Astrocyte of the cerebellum (primary cell): ENCODE data around the gene GNA14.
"Not testable (repeated sequence)": the region's sequence is repeated elsewhere in the genome, so short reads cannot be mapped to it uniquely, and the experiment has no call there.

Experiments used
- DNase-seq: peaks from one replicate; pipeline ENCODE4 v3.0.0-alpha.2; 2011; ENCODE audit warnings: low read depth
- H3K4me3 ChIP-seq: 2 replicates; pipeline ENCODE4 v1.5.1; 2011; ENCODE audit warnings: mild to moderate bottlenecking, low read depth, low read length, moderate library complexity
- CTCF ChIP-seq: IDR thresholded peaks from 2 replicates; pipeline ENCODE4 v1.5.1; 2012; ENCODE audit warnings: low read length, low read depth, moderate library complexity, mild to moderate bottlenecking; ENCODE audit errors: missing control alignments
- in situ Hi-C: cut with HindIII; loops from 2 replicates; pipeline ENCODE4 v1.10.0; 2017; ENCODE audit warnings: low sequenced_read_pairs

Gene GNA14

GRCh38 chr9:77418226-77418625, 229.9 kb downstream of the GNA14 start:
- no peak for DNase-seq
- in situ Hi-C loops: no loop called here
- H3K4me3 ChIP-seq: no peak overlapping the region
- no peak for TF ChIP-seq CTCF

GRCh38 chr9:77417566-77417965, 230.6 kb downstream of the GNA14 start:
- H3K4me3 ChIP-seq: no peak overlapping the region
- TF ChIP-seq CTCF: no peak
- in situ Hi-C loops: no loop called here
- DNase-seq: no peak

- in situ Hi-C loops: not testable (repeated sequence)
These were observed 239.6 kb downstream of the GNA14 start for GRCh38 chr9:77408521-77408920.

GRCh38 chr9:77403239-77403638, 244.9 kb downstream of the GNA14 start:
- DNase-seq: no peak
- in situ Hi-C loops: no loop called here
- TF ChIP-seq CTCF: no peak
- no peak overlapping the region for H3K4me3 ChIP-seq

More at GRCh38 chr9:77408521-77408920, 239.6 kb downstream of the GNA14 start:
- not testable (repeated sequence) for DNase-seq, H3K4me3 ChIP-seq

- TF ChIP-seq CTCF: no peak
- no peak for DNase-seq
- in situ Hi-C loops: no loop called here
- H3K4me3 ChIP-seq: no peak overlapping the region
These were observed 245.8 kb downstream of the GNA14 start for GRCh38 chr9:77402286-77402685.

- no peak for TF ChIP-seq CTCF
- in situ Hi-C loops: no loop called here
These were observed 248.2 kb downstream of the GNA14 start for GRCh38 chr9:77399964-77400363.

GRCh38 chr9:77398581-77398980, 249.5 kb downstream of the GNA14 start:
- in situ Hi-C loops, H3K4me3 ChIP-seq, DNase-seq: not testable (repeated sequence)

More at GRCh38 chr9:77399964-77400363, 248.2 kb downstream of the GNA14 start:
- no peak overlapping the region for H3K4me3 ChIP-seq
- no peak for DNase-seq

GRCh38 chr9:77392328-77392727, 255.8 kb downstream of the GNA14 start:
- TF ChIP-seq CTCF: no peak
- in situ Hi-C loops: no loop called here
- no peak for DNase-seq
- H3K4me3 ChIP-seq: no peak overlapping the region
